ENCODE results near the gene SYNE2.

DNA sequence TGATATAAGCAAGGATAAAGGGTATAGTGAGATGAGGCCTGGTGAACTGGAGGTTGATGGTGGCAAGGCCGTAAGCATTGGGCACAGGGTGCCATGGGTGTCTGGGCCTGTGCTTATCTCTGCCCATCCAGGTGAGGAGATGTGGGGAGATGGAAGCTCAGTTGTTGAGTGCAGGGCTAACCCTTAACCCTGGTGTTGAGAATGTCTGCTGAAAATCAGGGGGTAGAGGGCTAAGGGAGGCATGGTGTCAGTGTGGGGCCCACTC, 86.1 kb downstream of the SYNE2 start:
- TF ChIP-seq, protein P1, sequence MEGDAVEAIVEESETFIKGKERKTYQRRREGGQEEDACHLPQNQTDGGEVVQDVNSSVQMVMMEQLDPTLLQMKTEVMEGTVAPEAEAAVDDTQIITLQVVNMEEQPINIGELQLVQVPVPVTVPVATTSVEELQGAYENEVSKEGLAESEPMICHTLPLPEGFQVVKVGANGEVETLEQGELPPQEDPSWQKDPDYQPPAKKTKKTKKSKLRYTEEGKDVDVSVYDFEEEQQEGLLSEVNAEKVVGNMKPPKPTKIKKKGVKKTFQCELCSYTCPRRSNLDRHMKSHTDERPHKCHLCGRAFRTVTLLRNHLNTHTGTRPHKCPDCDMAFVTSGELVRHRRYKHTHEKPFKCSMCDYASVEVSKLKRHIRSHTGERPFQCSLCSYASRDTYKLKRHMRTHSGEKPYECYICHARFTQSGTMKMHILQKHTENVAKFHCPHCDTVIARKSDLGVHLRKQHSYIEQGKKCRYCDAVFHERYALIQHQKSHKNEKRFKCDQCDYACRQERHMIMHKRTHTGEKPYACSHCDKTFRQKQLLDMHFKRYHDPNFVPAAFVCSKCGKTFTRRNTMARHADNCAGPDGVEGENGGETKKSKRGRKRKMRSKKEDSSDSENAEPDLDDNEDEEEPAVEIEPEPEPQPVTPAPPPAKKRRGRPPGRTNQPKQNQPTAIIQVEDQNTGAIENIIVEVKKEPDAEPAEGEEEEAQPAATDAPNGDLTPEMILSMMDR (IDR thresholded peaks at IDR 0.05 in 4 of 5, conservative IDR thresholded peaks at IDR 0.05 in 1 of 5): no peak
- TF ChIP-seq POLR2A (IDR thresholded peaks at IDR 0.05): no peak
